Left lung (tissue), 10 donors: ENCODE data around the gene UBASH3B. TPM values are rescaled to one million over a fixed set of nuclear protein-coding genes. Genes with fewer than 3 reads are reported as not detected.

Experiments used
- ATAC-seq: fragments of 200-7000 bp; cut with Tn5 transposase; one replicate; pipeline ENCODE4 v1.9.1; 2020; ENCODE audit warnings: moderate library complexity
- DNase-seq, 4 donors: peaks; one replicate each; pipeline ENCODE4 v3.0.0-alpha.2; 2013 to 2020
- H3K27ac ChIP-seq, 2 donors: fragments of 200-600 bp; sonication (generic) in 1 of 2; one replicate each; pipeline versions ENCODE4 v1.5.0 to v1.8.0; 2020 to 2021
- H3K27me3 ChIP-seq, 2 donors: fragments of 200-600 bp; sonication (generic) in 1 of 2; one replicate each; pipeline versions ENCODE4 v1.5.0 to v1.8.0; 2020 to 2021
- H3K36me3 ChIP-seq, 2 donors: fragments of 200-600 bp; sonication (generic) in 1 of 2; one replicate each; pipeline versions ENCODE4 v1.5.0 to v1.8.0; 2020 to 2021
- H3K4me1 ChIP-seq, 2 donors: fragments of 200-600 bp; one replicate each; pipeline ENCODE4 v1.8.0; 2021
- H3K4me3 ChIP-seq, 2 donors: fragments of 200-600 bp; sonication (generic) in 1 of 2; one replicate each; pipeline versions ENCODE4 v1.5.0 to v1.8.0; 2020 to 2021; ENCODE audit warnings: mild to moderate bottlenecking in 1 of 2
- H3K9me3 ChIP-seq, 2 donors: fragments of 200-600 bp; sonication (generic) in 1 of 2; one replicate each; pipeline versions ENCODE4 v1.5.0 to v1.8.0; 2020 to 2021
- intact Hi-C, 2 donors: fragments of 100-400 bp; cut with DNase I; formaldehyde crosslinking; loops; one replicate each; pipeline versions ENCODE4 v1.11.2 to v1.14.2; 2022
- polyA plus RNA-seq, 6 donors: library from polyadenylated mRNA; unstranded; fragments of 120-200 nt; gene quantifications; one replicate each; pipeline ENCODE4 v1.2.1, GENCODE V29; 2013; ENCODE audit not compliant: insufficient read length in 6 of 6
- total RNA-seq, 2 donors: library from RNA; stranded (reverse); fragmentation: NEBNext Ultra II Directional; extraction: Animal tissue kit (Norgen Biotek cat#: 25700); gene quantifications; one replicate each; pipeline ENCODE4 v1.2.1, GENCODE V29; 2021
- TF ChIP-seq, protein P1 (sequence below), 2 donors: fragments of 200-600 bp; sonication (generic) in 1 of 2; IDR thresholded peaks; one replicate each; pipeline versions ENCODE4 v1.5.0 to v1.8.0; 2021; ENCODE audit warnings: antibody characterized with exemption in 2 of 2
- donor health status: DM: no; HTN: yes; CAD: no.
- donor health status: DM: no; HTN: no; CAD: no.

Gene UBASH3B
- total and polyA plus RNA-seq, 8 donors: 4.0 to 38.6 (median 5.7) TPM

DNA sequence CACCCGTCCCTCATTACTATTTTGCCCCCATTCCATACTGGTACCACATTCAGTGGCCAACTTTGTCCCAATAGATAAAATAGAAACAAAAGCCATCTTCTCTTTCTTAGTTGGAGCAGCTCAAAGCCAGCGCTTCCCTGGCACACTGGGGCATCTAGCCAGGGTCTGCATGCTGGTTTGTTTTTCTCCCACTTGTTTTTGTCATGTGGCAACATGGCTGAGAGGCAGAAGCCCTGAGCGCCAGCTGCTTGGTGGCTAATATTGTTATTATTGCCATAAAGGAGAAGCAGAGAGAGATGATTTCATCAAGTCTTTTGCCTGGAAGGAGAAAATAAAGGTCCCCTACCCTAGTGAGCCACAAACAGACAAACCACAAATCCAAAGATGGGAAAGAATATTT is 134.4 kb downstream of the UBASH3B start:
- DNase-seq: no peak
- TF ChIP-seq, protein P1, sequence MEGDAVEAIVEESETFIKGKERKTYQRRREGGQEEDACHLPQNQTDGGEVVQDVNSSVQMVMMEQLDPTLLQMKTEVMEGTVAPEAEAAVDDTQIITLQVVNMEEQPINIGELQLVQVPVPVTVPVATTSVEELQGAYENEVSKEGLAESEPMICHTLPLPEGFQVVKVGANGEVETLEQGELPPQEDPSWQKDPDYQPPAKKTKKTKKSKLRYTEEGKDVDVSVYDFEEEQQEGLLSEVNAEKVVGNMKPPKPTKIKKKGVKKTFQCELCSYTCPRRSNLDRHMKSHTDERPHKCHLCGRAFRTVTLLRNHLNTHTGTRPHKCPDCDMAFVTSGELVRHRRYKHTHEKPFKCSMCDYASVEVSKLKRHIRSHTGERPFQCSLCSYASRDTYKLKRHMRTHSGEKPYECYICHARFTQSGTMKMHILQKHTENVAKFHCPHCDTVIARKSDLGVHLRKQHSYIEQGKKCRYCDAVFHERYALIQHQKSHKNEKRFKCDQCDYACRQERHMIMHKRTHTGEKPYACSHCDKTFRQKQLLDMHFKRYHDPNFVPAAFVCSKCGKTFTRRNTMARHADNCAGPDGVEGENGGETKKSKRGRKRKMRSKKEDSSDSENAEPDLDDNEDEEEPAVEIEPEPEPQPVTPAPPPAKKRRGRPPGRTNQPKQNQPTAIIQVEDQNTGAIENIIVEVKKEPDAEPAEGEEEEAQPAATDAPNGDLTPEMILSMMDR (IDR thresholded peaks at IDR 0.05): no peak
- peaks cover 0 to 4% of the 10 kb centered on the region in 2 donors for H3K4me1 ChIP-seq
- intact Hi-C loops: no loop called here
- no peak for ATAC-seq
- no peaks in the 10 kb centered on the region for H3K27me3 ChIP-seq
- H3K4me3 ChIP-seq: no peak overlapping the region
- no peak overlapping the region for H3K27ac ChIP-seq
- H3K9me3 ChIP-seq: no peaks in the 10 kb centered on the region
- peaks cover 0 to 62% of the 10 kb centered on the region in 2 donors for H3K36me3 ChIP-seq

DNA sequence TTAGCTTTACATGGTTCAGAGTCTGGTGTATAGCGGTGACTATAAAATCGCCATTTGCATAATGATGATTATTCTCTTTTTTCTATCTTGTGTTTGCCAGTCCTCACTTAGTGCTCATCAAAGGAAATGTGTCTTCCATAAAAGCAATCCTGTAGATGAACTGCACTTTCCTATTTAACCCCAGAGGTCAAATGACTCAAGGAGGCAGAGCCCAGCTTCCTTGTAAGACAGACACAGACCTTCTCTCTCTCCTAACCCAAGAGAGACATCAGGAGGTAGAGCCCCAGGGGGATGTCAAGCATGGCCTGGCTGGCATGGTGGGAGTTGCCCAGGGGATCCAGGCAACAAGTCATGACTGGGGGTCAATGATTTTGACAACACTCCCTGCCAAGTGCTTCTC is 135.9 kb downstream of the UBASH3B start:
- intact Hi-C loops: no loop called here
- no peak overlapping the region for H3K4me3 ChIP-seq
- peaks cover 0 to 72% of the 10 kb centered on the region in 2 donors for H3K36me3 ChIP-seq
- DNase-seq: no peak
- no peaks in the 10 kb centered on the region for H3K27me3 ChIP-seq
- TF ChIP-seq, protein P1 (IDR thresholded peaks at IDR 0.05): no peak
- H3K9me3 ChIP-seq: no peaks in the 10 kb centered on the region
- no peak overlapping the region for H3K27ac ChIP-seq
- ATAC-seq: no peak
- no peaks in the 10 kb centered on the region for H3K4me1 ChIP-seq

DNA sequence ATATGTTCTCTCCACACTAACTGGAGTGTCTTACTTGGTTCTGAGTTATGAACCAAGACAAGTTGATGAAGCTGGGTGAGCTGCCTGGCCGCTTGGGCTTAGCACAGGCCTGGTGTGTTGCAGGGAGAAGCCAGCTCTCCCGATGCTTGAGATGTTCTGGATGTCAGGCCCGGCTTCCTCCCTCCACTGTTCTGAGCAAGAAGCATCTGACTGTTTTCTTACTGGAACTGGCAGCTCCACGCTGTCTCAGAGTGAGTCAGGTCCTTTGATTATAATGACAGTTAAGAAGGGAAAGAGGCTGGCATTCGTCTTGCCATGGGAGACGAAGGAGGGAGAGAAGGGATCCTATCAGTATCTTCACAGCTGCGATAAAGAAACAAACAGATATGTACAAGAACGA is 136.3 kb downstream of the UBASH3B start:
- intact Hi-C loops: no loop called here
- no peak overlapping the region for H3K4me3 ChIP-seq
- no peak overlapping the region for H3K27ac ChIP-seq
- DNase-seq (no peak), ATAC-seq (peak; percentile 37)
- H3K4me1 ChIP-seq: no peaks in the 10 kb centered on the region
- no peaks in the 10 kb centered on the region for H3K9me3 ChIP-seq
- H3K27me3 ChIP-seq: no peaks in the 10 kb centered on the region
- TF ChIP-seq, protein P1 (IDR thresholded peaks at IDR 0.05): no peak
- peaks cover 0 to 76% of the 10 kb centered on the region in 2 donors for H3K36me3 ChIP-seq

DNA sequence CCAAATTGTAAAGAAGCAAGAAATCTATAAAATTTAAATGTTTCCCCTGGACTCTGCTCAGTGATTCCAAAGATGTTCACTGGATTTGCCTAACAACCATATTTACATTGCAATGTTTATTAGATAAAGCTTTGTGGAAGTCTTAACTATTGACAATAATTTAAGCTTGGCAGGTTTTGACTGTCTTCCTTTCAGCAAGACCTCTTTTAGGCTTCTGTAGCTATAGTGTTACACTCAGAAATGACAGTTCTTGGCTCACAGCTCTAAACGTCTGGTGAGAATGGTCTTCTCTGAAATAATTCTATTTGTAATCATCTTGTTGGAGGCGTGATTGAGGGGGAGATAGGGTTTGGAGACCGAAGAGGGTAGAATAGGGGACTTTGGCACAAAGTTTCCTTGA is 138.0 kb downstream of the UBASH3B start:
- intact Hi-C loops: no loop called here
- ATAC-seq: no peak

DNA sequence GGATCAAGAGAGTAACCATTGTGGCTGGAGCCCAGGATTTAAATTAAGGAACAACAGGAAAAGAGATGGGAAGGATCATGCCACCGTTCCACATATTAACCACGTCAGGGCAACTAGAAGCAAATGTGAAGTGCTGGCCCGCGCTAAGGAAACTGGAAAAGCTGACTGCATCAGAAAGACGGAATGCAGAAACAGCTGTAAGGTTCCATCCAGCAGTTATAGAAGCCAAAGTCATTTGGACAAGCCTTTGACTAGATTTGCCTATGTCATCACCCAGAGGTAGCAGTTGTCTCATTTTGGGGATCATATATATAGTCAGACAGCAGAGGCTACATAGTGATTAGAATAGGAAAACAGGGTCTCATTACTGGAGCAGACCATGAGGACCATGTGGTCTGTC is 139.8 kb downstream of the UBASH3B start:
- H3K27me3 ChIP-seq: no peaks in the 10 kb centered on the region
- H3K4me3 ChIP-seq: no peak overlapping the region
- no peak overlapping the region for H3K27ac ChIP-seq
- H3K4me1 ChIP-seq: peaks cover 0 to 6% of the 10 kb centered on the region in 2 donors
- peaks cover 0 to 82% of the 10 kb centered on the region in 2 donors for H3K36me3 ChIP-seq
- DNase-seq: peak in 2 of 4 donors; percentile 44 to 65
- ATAC-seq: no peak
- intact Hi-C loops: loop anchor here in 1 of 2 donors (5.0 kb wide), 1 partner anchor 57 kb away; no protein-coding TSS in a partner anchor
- TF ChIP-seq, protein P1 (IDR thresholded peaks at IDR 0.05): no peak
- no peaks in the 10 kb centered on the region for H3K9me3 ChIP-seq

More for the DNA sequence above, 138.0 kb downstream of the UBASH3B start:
- DNase-seq: peak in 2 of 4 donors; percentile 67 to 74
- TF ChIP-seq, protein P1 (IDR thresholded peaks at IDR 0.05): no peak
- no peaks in the 10 kb centered on the region for H3K27me3 ChIP-seq
- H3K27ac ChIP-seq: no peak overlapping the region
- no peaks in the 10 kb centered on the region for H3K4me1 ChIP-seq
- no peak overlapping the region for H3K4me3 ChIP-seq
- H3K36me3 ChIP-seq: peaks cover 0 to 82% of the 10 kb centered on the region in 2 donors
- no peaks in the 10 kb centered on the region for H3K9me3 ChIP-seq
